ENCODE measurements around the gene IARS2. TPM values are rescaled to one million over a fixed set of nuclear protein-coding genes. Genes with fewer than 3 reads are reported as not detected.

IARS2 gene
- total and polyA plus RNA-seq, 9 donors: 35.3 to 52.9 (median 43.0) TPM

- no peak overlapping the region for H3K27ac ChIP-seq
- TF ChIP-seq, protein P1, sequence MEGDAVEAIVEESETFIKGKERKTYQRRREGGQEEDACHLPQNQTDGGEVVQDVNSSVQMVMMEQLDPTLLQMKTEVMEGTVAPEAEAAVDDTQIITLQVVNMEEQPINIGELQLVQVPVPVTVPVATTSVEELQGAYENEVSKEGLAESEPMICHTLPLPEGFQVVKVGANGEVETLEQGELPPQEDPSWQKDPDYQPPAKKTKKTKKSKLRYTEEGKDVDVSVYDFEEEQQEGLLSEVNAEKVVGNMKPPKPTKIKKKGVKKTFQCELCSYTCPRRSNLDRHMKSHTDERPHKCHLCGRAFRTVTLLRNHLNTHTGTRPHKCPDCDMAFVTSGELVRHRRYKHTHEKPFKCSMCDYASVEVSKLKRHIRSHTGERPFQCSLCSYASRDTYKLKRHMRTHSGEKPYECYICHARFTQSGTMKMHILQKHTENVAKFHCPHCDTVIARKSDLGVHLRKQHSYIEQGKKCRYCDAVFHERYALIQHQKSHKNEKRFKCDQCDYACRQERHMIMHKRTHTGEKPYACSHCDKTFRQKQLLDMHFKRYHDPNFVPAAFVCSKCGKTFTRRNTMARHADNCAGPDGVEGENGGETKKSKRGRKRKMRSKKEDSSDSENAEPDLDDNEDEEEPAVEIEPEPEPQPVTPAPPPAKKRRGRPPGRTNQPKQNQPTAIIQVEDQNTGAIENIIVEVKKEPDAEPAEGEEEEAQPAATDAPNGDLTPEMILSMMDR (IDR thresholded peaks at IDR 0.05): no peak
- TF ChIP-seq POLR2A (IDR thresholded peaks at IDR 0.05): no peak
- TF ChIP-seq EP300 (IDR thresholded peaks at IDR 0.05): no peak
- H3K27me3 ChIP-seq: no peaks in the 10 kb centered on the region
- H3K36me3 ChIP-seq: no peaks in the 10 kb centered on the region
- no peaks in the 10 kb centered on the region for H3K4me1 ChIP-seq (ENCODE audit: insufficient read depth)
- H3K4me3 ChIP-seq: no peak overlapping the region
- intact Hi-C loops (cut with DNase I): no loop called here
- H3K9me3 ChIP-seq: no peaks in the 10 kb centered on the region
- DNase-seq: no peak
- 93 to 96% (median 94%) methylated on average over 1 of the region's 1 CpG for WGBS, 3 donors
These were observed 77.0 kb downstream of the IARS2 start for GRCh38 chr1:220170836-220171526.

DNA sequence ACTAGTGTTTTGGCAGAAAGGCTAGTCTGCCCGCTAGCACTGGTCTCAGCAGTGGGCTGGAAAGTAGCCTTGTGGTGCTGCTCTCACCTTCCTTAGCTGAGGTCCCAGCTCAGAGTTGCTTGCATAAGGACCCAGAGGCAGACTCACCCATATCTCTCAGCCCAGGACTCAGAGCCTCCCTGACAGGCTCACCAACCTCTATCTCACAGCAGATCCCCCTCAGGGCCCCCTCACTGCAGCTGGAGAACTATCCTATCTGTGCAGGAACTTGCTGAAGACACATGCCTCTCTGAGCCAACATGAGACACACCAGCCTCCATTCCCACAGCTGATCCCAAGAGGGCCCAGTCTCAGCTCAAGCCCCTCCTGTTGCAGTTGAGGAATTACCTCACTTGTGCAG lies 82.6 kb downstream of the IARS2 start:
- no peaks in the 10 kb centered on the region for H3K9me3 ChIP-seq
- intact Hi-C loops (cut with DNase I): no loop called here
- no peaks in the 10 kb centered on the region for H3K36me3 ChIP-seq
- WGBS, 3 donors: 92 to 100% (median 94%) methylated on average over 1 of the region's 1 CpG
- no peaks in the 10 kb centered on the region for H3K27me3 ChIP-seq
- no peak overlapping the region for H3K27ac ChIP-seq
- no peaks in the 10 kb centered on the region for H3K4me1 ChIP-seq (ENCODE audit: insufficient read depth)
- TF ChIP-seq, protein P1 (IDR thresholded peaks at IDR 0.05): no peak
- no peak for DNase-seq
- H3K4me3 ChIP-seq: no peak overlapping the region

- intact Hi-C loops (cut with DNase I): no loop called here
- 66 to 87% (median 67%) methylated on average over 1 of the region's 1 CpG for WGBS, 3 donors
- no peaks in the 10 kb centered on the region for H3K36me3 ChIP-seq
These were observed 88.2 kb downstream of the IARS2 start for GRCh38 chr1:220182111-220182510.

DNA sequence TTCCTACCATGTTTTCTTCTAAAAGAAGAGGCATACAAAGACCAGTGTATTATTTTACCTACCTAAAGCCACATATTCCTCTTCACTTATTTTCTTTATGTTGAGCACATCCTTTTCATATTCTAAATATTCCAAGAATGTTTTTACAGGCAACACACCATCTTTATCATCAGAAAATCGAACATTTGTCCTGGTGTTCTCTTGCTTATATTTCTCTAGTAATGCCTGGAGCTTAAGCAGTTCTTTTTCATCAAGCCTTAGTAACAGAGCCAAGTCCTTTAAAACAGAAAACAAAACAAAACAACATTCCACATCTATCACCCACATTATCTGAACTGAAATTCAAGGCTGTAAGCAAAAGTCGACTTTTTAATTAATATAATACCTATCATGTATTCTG lies 88.7 kb downstream of the IARS2 start:
- Histone ChIP-seq H3K27ac (no peak overlapping the region), H3K27me3 (no peaks in the 10 kb centered on the region), H3K4me1 (ENCODE audit: insufficient read depth) (no peaks in the 10 kb centered on the region), H3K9me3 (no peaks in the 10 kb centered on the region), H3K4me3 (no peak overlapping the region), H3K36me3 (no peaks in the 10 kb centered on the region)
- intact Hi-C loops (cut with DNase I): no loop called here
- 6 to 26% (median 8%) methylated on average over 2 of the region's 2 CpGs for WGBS, 3 donors
- no peak for TF ChIP-seq EP300 (IDR thresholded peaks at IDR 0.05)
- TF ChIP-seq, protein P1 (IDR thresholded peaks at IDR 0.05): no peak
- TF ChIP-seq POLR2A (IDR thresholded peaks at IDR 0.05): no peak
- DNase-seq: no peak

More at GRCh38 chr1:220182111-220182510, 88.2 kb downstream of the IARS2 start:
- no peaks in the 10 kb centered on the region for H3K9me3 ChIP-seq
- no peaks in the 10 kb centered on the region for H3K27me3 ChIP-seq
- TF ChIP-seq, protein P1 (IDR thresholded peaks at IDR 0.05): no peak
- no peak for TF ChIP-seq POLR2A (IDR thresholded peaks at IDR 0.05)
- no peak for TF ChIP-seq EP300 (IDR thresholded peaks at IDR 0.05)
- no peak for DNase-seq
- no peaks in the 10 kb centered on the region for H3K4me1 ChIP-seq (ENCODE audit: insufficient read depth)
- no peak overlapping the region for H3K27ac ChIP-seq
- no peak overlapping the region for H3K4me3 ChIP-seq
